Right renal cortex interstitium (tissue), 3 donors: ENCODE measurements around the gene PIEZO2. TPM values are rescaled to one million over a fixed set of nuclear protein-coding genes. Genes with fewer than 3 reads are reported as not detected.

ENCODE experiments used
- DNase-seq, 3 donors: peaks; one replicate each; pipeline ENCODE4 v3.0.0-alpha.2; 2013; ENCODE audit warnings: low read depth in 3 of 3, low spot score in 2 of 3
- polyA plus RNA-seq, 3 donors: library from polyadenylated mRNA; unstranded; fragments of 120-200 nt; gene quantifications; one replicate each; pipeline ENCODE4 v1.2.1, GENCODE V29; 2013; ENCODE audit not compliant: insufficient read length in 3 of 3

PIEZO2 gene
- polyA plus RNA-seq, 3 donors = 16.6 to 17.6 (median 16.9) TPM

DNA sequence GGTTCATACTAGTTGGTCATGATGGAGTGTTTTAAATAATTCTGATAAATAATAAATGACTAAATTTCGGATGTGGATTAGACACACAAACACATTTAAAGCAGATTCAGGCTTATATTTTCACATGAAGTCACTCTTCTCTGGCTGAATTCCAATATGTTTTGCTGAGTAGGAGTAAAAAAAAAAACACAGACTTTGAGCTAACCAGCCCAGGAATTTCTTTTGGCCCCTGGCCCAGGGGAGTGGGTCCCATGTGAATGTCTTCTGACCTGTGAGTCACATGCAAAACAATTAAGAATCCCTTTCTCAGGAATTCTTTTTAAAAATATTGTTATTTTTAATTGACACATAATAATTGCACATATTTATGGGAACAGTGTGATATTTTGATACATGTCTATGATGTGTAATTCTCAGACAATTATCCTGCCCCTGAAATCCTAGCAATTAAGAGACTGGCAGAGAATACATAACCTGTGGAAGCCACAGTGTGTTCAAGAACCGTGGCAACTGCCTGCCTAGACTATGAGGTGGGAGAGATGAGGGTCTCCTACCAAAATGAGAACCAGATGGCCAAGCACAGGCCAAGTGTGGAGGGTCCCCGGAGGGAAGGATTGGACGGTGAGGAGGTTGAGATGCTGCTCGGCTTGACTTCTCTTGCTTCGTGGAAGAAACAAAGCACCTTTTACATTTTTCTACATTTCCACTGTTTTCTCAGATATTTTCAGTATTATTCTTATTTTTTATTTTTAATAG, 236.4 kb downstream of the PIEZO2 start:
- DNase-seq = no peak

DNA sequence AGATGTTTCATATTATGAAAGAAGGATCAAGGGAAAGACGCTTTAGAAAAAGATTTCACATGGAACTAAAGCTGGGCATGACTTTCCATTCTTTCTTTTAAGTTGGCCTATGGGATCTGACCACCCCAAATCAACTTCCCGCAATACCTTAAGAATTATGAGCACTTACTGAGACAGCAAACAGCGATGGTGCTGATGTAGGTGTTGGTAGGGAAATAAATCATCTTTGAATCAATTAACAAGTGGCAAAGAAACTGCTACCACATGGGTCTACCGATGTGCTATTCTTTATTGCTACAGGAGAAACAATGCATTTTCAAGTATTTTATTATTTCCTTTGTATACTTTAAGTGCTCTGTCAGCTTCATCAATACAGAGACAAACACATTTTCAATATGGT, 239.6 kb downstream of the PIEZO2 start:
- no peak for DNase-seq

DNA sequence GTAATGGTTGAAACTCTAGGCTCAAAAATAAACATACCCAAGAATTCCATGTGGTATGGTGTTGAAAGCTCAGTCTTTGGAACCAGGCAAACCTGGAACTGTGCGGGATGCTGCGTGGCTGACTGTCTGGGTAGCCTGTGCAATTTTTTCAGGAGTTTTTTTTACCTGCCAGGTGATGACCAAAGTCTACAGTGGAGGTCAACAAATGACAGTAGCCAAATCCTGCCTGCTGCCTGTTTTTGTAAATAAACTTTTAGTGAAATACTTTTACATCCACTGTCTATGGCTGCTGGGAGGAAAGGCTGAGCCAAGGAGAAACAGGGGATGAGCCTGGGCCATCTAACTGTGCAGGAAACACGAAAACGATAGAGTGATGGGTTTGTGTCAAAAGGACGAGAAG, 240.6 kb downstream of the PIEZO2 start:
- no peak for DNase-seq

DNA sequence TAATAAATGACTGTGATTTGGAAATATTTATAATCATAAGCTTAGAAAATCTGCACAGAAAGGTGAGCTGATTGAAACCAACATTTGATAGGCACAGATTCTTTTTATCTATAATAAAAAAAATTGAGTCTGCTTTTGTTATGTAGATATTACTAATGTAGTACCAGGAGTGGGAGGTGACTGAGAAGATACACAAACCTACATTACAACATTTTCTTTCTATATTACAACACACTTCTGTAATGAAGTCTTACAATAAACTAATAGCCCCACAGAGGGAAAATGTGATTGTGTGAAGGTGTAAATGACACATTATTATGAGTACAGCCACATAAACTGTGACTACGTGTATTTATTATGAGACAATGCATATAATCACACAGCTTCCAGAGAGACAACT, 241.6 kb downstream of the PIEZO2 start:
- no peak for DNase-seq

DNA sequence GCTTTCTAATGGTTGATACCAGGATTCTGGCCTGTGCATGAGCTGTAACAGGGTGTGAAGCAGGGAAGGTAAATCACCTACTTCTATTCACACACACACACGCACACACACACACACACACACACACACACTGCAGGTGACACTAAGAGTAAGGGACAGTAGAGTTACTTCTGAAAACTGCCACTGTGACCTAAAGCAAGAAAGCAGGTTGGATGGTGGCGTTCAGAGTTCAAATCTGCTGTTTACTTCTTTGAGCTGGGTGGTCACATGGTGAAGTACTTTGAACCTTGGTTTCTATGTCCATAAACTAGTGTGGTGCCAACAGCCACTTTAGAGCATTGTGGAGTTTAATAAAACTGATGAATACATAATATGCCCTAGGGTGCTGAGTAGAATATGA, 248.0 kb downstream of the PIEZO2 start:
- no peak for DNase-seq

DNA sequence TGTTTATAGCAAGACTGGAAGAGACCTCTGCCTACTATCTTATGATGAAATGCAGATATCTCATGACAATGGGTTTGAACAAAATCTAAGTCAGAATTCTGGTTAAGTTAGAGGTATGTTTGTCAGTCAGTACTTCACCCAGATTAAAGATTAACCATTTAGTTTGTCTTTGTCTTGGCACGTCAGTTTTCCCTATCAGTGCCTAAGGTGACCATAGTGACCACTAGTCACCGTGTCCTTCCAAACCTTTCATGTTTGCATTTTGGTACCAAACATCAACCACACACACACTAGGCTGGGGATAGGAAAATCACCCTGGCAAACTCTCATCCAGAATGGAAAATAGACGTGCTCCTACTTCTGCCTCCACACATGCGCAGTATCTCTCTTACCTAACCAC, 248.9 kb downstream of the PIEZO2 start:
- no peak for DNase-seq

DNA sequence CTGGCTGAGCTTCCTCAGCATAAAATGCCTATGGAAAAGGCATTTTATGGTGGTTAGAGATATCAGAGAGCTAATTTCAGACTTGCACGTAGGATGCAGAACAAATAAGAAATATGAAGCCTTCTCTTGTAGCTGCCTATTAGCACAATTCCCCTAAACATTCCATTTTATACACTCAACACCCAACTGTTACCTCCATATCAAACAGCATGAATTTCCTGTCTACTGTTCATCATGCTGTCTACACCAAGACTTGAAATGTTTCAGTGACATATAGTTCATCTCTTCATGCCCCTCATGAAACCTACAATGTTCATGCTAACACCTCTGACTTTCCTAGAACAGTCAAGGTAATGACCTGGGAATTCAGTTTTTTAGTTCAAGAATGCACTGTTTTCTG, 249.9 kb downstream of the PIEZO2 start:
- no peak for DNase-seq

DNA sequence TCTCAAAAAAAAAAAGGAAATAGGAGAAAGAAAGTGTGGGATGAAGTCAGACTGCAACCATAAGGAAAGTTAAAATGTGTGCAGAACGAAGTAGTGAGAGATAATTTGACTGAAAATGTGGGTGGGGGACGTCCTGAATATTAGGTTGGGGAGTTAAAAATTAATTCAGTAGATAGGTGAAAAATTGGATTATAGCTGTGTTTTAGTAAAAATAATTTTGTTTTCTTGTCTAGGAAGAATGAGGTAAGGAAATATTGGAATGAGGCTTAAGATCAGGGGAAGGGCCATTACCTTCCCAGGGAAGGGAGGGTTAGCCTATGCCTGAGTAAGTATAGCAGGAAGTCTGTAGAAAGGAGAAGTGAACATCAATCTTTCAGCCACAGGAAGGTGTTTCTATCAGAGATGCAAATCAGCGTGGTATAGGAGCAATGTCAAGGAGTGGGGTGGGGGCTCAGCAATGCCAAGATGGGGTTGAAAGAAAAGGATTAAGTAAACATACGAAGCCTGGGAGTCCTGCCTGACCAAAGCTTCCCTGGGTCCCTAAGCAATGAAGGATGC, 250.9 kb downstream of the PIEZO2 start:
- DNase-seq = no peak

DNA sequence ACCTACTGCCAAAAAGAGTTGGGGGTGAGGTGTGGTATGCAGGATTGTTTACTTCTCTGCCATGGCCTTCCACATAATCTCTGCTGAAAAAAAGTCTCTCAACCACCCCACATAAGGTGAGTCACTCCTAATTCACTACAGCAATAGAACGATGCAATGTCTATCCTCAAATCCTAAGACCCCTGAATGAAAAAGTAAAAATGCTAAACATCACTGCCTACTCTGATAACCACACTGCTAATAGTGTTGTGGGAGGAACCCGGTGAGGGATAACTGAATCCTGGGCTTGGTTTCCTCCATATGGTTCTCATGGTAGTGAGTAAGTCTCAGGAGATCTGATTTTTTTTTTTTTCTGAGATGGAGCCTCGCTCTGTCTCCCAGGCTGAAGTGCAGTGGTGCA, 252.5 kb downstream of the PIEZO2 start:
- DNase-seq = no peak

DNA sequence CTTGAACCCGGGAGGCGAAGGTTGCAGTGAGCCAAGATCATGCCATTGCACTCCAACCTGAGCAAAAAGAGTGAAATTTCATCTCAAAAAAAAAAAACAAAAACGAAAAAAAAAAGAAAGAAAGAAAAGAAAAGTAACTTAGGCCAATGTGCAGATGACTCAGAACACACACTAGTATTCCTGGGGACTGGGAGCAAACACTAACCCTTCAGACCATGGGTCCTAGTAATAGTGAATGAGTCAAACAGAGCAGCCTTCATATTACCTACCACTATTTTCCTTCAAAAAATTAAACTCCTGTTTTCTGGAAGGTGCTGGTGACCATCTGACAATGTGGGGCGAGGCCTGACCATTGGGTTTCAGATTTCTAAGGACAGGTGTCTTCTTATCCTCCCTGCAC, 253.4 kb downstream of the PIEZO2 start:
- DNase-seq = no peak

DNA sequence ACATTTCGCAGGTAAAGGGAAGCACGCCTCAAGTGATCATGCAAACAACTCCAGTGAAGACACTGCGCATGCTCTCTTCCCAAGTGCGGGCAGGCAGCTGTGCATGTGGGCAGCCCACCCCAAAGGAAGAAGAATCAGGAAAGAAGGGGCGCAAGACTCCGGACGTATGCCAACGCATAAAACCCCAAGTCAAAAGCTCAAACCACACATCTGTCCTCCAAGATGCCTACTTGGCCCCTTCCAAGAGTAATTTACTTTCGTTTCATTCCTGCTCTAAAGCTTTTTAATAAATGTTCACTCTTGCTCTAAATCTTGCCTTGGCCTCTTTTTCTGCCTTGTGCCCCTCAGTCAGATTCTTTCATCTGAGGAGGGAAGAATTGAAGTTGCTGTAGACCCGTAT, 254.9 kb downstream of the PIEZO2 start:
- no peak for DNase-seq

DNA sequence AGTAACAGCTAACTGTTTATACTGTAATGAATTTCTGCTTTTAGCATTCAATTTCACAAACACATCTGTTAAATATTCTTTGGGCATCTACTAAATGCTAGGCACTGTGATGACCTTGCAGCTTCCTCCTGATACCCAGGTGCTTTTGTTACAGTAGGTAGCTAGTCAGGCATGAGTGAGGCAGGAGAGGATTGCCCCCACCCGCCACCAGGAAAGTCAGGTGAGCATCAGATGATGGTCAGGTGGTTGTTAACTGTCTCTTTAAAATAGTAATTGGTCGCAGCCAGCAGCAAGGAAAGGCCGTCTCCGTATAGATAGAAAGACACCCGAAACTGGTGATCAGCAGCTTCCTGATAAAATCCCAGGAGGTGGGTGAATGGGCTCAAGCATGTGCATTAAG, 255.6 kb downstream of the PIEZO2 start:
- DNase-seq = no peak

DNA sequence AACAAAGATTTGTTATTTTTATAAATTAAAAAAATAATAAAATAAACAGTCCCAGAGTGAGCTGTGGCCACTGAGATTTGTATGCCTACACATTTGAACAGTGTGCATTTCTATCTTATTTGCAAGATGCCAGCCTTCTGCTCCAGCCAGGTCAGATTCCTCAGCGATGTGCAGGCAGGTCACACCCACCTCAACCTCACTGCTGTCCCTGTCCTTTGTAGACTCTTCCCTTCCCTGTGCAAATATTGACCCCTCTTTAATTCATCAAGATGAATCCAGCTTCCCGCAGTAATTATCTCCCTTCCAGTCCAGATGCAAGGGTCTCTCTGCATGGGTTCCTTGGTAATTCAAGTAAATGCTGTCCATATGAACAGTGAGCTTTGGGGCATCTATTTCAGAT, 256.2 kb downstream of the PIEZO2 start:
- no peak for DNase-seq

DNA sequence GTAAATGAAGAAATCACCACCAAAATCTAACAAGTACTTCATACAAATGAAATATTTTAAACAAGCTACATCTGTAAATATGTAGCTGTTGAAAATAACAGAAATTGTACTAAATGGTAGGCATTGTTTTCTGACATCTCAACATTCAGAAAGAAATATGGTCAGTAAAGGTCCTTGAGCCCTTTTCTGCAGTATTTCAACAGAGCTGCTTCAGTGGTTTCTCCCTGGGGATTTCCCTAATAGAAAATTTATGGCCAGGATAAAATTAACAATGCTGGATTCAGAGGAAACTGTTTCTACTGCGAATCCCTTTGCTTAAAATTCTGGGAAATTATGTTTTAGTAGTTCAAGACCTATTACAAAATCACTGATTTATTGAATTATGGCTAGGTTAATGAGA, 256.6 kb downstream of the PIEZO2 start:
- peak; percentile 26 to 29 (median 27) for DNase-seq

DNA sequence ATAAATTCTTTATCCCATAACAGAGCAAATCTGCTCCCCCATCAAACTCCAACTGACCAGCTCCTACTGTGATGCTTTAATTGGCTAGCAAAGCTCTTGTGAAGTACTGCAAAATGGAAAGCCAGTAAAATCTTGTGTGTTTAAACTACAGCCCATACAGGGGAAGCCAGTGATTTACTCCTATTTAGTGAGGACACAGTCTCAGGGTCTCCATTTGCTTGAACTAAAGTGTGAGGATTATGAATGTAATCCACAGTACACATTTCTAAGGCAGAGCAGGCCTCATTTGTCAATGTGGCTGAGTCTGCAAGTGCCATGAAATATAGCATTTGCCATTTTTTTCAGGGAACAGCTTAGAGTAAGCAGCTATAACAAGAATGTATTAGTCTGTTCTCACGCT, 259.3 kb downstream of the PIEZO2 start:
- no peak for DNase-seq

DNA sequence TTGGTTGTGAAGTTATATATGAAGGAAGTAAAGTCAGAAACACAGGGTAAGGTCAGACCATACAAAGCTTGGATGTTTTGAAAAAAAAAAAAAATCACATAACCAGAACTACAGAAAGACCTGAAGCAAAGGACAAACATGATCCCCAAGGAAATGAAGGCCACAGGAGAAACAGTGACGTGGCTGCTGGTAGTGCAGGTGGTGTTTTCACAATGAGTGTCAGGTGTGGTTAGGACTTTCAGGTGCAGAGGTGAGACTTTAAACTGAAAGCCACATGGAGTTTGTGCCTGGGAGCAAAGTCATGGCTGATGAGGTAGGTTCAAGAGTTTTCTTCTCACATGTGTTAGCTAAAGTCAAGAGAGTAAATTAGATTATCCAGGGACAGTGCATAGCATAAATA, 270.7 kb downstream of the PIEZO2 start:
- no peak for DNase-seq

DNA sequence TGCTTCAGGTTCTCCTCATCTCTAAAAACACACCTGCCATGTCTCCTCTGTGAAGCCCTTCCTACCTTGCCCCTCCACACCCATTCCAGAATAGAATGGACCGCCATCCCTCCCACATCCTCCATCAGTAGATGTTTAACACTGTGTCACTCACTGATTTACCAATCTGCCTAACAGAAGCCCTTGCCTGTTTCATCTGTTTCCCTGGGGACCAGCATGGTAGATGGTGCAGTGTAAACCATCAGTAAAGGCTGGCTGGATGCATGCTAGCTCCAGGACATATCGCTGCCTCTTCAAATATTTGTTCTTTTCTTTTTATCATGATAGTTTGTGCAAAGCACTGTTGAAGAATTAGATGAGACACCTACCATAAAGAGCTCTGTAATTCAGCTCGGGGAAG, 271.4 kb downstream of the PIEZO2 start:
- DNase-seq = no peak

DNA sequence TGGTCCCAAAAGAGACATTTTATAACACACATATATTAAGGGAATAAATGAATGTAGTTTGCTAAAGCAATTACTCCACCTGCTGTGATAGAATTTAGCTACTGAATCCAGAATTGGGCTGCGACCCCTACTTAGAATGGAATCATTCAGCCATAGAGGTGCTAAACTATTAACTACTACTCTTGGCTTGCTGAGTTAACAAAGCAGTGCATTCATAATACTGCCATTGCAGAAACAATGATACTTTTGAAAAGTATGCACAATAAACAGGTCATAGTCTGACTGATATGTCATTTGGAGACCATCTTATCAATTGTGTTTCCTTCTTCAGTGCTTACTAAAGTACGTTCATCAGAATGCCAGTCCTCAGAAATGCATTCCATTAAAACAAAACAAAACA, 273.6 kb downstream of the PIEZO2 start:
- no peak for DNase-seq

DNA sequence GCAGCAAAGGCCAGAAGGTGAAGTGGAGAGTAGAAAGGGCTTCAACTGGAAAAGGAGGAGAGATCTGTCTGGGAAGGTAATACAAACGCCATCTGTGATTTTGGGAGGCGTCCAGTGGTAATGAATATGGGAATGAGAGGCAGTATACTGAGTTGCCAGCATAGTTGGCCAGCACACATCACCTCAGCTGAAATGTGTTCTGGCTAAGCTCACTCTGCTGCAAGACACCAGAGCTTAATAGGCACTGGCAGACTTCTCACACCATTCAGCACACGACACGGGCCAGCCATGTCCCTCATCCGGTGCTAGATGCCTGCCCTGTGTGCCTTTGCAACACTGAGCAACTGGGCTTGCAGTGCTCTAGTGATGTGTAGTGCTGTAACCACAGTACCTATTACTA, 277.1 kb downstream of the PIEZO2 start:
- DNase-seq = no peak

DNA sequence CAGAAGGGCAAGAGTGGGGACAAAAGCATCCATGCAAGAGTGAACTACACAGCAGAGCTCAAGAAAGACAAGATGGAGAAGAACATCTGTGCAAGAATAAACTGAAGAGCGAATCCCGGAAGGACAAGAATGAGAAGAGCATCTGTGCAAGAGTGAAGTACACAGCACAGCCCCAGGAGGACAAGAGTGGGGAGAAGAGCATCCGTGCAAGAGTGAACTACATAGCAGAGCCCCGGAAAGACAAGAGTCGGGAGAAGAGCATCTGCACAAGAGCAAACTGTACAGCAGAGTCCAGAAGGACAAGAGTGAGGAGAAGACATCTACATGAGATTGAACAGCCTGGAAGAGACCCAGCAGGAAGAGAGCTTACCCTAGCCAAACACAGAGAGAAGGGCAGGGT, 284.6 kb downstream of the PIEZO2 start:
- DNase-seq = no peak

DNA sequence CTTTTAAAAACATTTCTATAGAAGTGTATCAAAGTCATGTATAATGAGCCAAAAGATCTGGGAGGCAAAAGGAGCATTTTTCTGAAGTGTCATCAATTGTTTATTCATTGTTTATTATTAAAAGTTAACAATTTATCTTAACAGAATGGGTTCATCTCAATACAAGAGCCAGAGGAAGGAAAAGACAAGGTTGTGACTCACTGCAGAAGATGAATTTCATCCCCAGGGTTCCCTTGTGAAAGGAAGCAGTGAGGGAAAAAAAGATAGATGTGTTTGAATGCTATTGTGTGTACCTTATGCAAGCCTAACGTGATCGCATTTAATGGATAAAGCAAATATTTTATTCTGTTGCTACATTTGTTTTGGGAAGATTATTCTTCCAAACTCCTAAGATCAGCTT, 286.3 kb downstream of the PIEZO2 start:
- no peak for DNase-seq

DNA sequence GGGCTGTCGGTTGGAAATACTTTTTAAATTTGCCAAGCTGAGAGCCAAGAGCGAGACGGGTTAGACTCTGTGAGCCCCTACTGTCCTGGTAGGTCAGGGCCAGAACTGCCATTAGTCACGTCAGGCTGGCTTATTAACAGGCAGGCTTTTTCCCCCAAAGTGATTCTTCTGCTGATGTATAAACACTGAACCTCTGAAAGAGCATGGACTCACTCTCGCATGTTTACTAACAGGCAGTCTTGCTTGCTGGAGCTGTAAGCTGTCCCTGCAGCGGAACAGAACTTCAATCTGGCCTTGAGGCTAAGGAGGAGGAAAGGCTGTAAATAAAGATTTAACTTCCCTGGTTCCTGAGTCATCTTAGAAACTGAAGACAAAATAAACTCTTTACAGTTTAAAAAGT, 288.4 kb downstream of the PIEZO2 start:
- no peak for DNase-seq

DNA sequence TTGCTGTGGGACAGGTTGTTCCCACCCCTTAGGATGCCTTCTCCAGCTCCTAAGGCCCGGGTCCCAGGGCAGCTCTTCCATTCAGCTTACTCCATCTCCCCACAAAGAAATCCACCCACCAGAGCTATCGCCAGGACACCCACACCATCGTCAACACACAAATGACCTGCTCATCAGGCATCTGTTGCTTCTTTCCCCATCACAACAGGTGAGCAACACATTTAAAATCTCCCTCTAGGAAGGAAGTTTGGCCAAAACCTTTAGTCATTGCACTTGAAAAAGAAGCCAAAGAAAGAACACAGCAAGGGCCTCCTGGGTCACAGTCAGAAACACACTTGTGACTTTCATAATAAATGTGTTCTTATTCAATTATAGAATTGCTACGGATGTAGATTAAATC, 289.0 kb downstream of the PIEZO2 start:
- DNase-seq = no peak
